Measurements from ENCODE around the gene GP1BB.

DNA sequence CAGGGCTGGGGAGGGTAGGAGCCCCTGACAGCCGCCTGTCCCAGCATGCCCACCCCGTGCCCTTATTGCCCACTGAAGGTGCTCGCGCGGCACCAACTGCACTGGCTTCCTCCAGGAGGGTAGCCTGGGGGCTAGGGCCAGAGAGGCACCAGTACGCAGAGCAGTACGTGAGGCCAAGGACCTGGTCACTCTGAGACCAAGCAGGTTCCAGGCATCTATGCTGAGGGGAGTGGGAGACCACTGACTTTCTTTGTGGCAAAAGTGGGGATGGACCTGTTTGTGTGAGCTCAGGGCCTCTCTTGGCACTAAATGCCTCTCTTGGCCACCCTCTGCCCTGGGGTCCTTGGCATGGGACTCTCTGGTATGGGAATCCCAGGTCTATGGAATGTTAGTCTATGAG, 10.8 kb downstream of the GP1BB start:
- TF ChIP-seq POLR2A (IDR thresholded peaks at IDR 0.05; ENCODE audit: low read length) (no peak), GATA1 (IDR thresholded peaks at IDR 0.05; ENCODE audit: low read depth, low read length) (no peak)
